Calu3 (cell line): ENCODE measurements around the gene IHH. TPM values are rescaled to one million over a fixed set of nuclear protein-coding genes. Genes with fewer than 3 reads are reported as not detected.

ENCODE experiments used
- BruUV-seq: library from RNA; stranded (reverse); fragments of 400-500 nt; replicated peaks from 2 replicates; lab custom pipeline; 2021; lab: Mats Ljungman, UMichigan
- CTCF ChIA-PET: fragments of 300-600 bp; sonication (Branson Sonifier 250); formaldehyde crosslinking; loops from one replicate; lab custom pipeline; 2022; ENCODE audit warnings: antibody characterized with exemption; lab: Charles Lee
- DNase-seq: peaks from one replicate; pipeline ENCODE4 v3.0.0; 2022
- H3K27ac Mint-ChIP-seq: one replicate; pipeline ENCODE4 v1.8.0; 2022; ENCODE audit warnings: mixed read lengths; ENCODE audit not compliant: unreplicated experiment
- H3K27me3 Mint-ChIP-seq: one replicate; pipeline ENCODE4 v1.8.0; 2022; ENCODE audit warnings: mixed read lengths; ENCODE audit not compliant: unreplicated experiment
- H3K36me3 Mint-ChIP-seq: one replicate; pipeline ENCODE4 v1.8.0; 2022; ENCODE audit warnings: mild to moderate bottlenecking, moderate library complexity, mixed read lengths; ENCODE audit not compliant: insufficient read depth, unreplicated experiment
- H3K4me1 Mint-ChIP-seq: one replicate; pipeline ENCODE4 v1.8.0; 2022; ENCODE audit warnings: mild to moderate bottlenecking, low read depth, mixed read lengths; ENCODE audit not compliant: unreplicated experiment
- H3K4me3 Mint-ChIP-seq: one replicate; pipeline ENCODE4 v1.8.0; 2022; ENCODE audit warnings: mild to moderate bottlenecking, low read depth, moderate library complexity, mixed read lengths; ENCODE audit not compliant: unreplicated experiment
- H3K9me3 Mint-ChIP-seq: one replicate; pipeline ENCODE4 v1.8.0; 2022; ENCODE audit warnings: low read depth, mixed read lengths; ENCODE audit not compliant: unreplicated experiment
- intact Hi-C: fragments of 100-400 bp; cut with micrococcal nuclease; formaldehyde crosslinking; loops from one replicate; pipeline ENCODE4 v1.10.0; 2022; ENCODE audit not compliant: unreplicated experiment
- total RNA-seq: library from RNA; stranded (reverse); gene quantifications from 2 replicates; pipeline ENCODE4 v1.2.3, GENCODE V29; 2022
- TF ChIP-seq, protein P1 (sequence below): fragments of 200-600 bp; IDR thresholded peaks from one replicate; pipeline ENCODE4 v1.8.0; 2022; ENCODE audit warnings: antibody characterized with exemption; ENCODE audit not compliant: unreplicated experiment

Gene IHH
- total RNA-seq, 1 experiment from 2014 or later = 9.0 TPM

DNA sequence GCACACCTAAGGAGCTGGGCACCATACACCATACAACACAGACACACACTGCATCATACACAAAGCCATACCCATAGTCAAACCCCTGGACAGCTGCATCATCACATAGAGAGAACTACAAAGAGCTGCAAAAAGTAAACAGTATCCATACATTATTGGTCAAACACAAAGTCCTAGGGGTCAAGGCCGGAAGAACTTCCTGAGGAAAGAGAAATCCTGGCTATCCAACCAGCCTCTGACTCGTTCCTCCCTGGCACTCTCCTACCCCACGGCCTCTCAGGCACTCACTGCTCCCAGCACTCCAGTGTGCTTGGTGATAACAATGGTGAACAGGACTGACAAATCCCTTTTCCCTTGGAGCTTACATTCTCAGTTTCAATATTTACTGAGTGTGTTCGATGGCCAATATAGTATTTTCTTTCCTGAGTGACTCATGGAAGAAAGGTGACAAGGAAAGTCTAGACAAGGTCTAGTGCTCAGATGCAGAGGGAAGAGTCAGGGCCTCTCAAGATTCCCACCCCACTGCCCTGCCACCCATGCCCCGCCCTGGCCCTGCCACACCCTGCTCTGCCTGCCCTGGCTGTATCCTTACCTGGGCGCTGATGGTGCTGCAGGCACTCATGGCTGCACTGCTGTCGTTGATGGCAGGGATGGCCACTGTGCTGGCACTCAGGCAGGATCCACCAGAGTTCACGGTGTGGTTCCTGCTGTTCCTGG is 22.8 kb downstream of the IHH start:
- Mint-ChIP-seq H3K4me1 (peaks cover 37% of the 10 kb centered on the region), H3K27me3 (no peaks in the 10 kb centered on the region), H3K36me3 (peaks cover 6% of the 10 kb centered on the region), H3K4me3 (peak overlapping the region; percentile 10), H3K9me3 (no peaks in the 10 kb centered on the region), H3K27ac (no peak overlapping the region)
- no TSS peak for BruUV-seq
- peak; percentile 60 for DNase-seq
- TF ChIP-seq, protein P1, sequence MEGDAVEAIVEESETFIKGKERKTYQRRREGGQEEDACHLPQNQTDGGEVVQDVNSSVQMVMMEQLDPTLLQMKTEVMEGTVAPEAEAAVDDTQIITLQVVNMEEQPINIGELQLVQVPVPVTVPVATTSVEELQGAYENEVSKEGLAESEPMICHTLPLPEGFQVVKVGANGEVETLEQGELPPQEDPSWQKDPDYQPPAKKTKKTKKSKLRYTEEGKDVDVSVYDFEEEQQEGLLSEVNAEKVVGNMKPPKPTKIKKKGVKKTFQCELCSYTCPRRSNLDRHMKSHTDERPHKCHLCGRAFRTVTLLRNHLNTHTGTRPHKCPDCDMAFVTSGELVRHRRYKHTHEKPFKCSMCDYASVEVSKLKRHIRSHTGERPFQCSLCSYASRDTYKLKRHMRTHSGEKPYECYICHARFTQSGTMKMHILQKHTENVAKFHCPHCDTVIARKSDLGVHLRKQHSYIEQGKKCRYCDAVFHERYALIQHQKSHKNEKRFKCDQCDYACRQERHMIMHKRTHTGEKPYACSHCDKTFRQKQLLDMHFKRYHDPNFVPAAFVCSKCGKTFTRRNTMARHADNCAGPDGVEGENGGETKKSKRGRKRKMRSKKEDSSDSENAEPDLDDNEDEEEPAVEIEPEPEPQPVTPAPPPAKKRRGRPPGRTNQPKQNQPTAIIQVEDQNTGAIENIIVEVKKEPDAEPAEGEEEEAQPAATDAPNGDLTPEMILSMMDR = no peak
- intact Hi-C loops = no loop called here
- CTCF ChIA-PET = interaction anchor here (0.6 to 2.2 kb wide), 6 partner anchors 9 to 461 kb away, joined by 3 to 19 read pairs (median 4); partner anchors contain the start of gene GMPPA

GRCh38 chr2:219035942-219036341 is 24.8 kb downstream of the IHH start:
- CTCF ChIA-PET = no interaction called here
- intact Hi-C loops = no loop called here
- Mint-ChIP-seq H3K4me3 (no peak overlapping the region), H3K4me1 (peaks cover 19% of the 10 kb centered on the region), H3K27ac (no peak overlapping the region), H3K27me3 (no peaks in the 10 kb centered on the region), H3K9me3 (no peaks in the 10 kb centered on the region), H3K36me3 (no peaks in the 10 kb centered on the region)
- TF ChIP-seq, protein P1 = no peak
- DNase-seq = no peak
- BruUV-seq = no TSS peak

GRCh38 chr2:219034823-219035222 is 25.9 kb downstream of the IHH start:
- no peaks in the 10 kb centered on the region for H3K9me3 Mint-ChIP-seq
- no peaks in the 10 kb centered on the region for H3K36me3 Mint-ChIP-seq
- H3K27ac Mint-ChIP-seq = no peak overlapping the region
- CTCF ChIA-PET = interaction anchor here (0.7 kb wide), 1 partner anchor 14 kb away, joined by 6 read pairs; no protein-coding TSS in a partner anchor
- intact Hi-C loops = no loop called here
- no peaks in the 10 kb centered on the region for H3K27me3 Mint-ChIP-seq
- BruUV-seq = no TSS peak
- DNase-seq = no peak
- TF ChIP-seq, protein P1 = no peak
- H3K4me1 Mint-ChIP-seq = peaks cover 19% of the 10 kb centered on the region
- H3K4me3 Mint-ChIP-seq = no peak overlapping the region

DNA sequence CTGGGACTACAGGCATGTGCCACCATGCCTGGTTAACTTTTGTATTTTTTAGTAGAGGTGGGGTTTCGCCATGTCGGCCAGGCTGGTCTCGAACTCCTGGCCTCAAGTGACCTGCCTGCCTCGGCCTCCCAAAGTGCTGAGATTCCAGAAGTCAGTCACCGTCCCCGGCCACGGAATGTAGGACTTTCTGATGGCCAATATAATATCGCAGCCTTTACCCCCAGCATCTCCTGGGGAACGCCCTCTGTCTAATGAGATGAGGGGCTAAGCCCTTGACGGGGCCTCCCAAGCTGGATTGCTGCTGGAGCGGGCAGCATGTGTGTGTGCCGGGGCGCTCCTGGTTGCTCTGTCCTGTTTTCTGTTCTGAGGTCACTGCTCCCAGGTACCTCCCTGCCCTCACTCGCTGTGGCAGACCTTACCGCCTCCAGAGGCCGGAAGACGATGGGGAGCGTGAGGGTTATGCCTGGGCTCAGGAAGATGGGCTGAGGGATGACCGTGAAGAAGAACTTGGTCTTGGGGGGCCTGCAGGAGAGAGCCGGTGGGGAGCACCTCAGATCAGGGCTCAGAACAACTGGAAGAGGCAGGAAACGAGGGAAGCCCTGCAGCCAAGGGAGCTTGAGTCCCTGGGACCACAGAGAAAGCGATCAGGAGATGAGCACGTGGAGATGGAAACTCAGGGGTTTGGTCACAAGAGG is 28.5 kb downstream of the IHH start:
- H3K36me3 Mint-ChIP-seq = no peaks in the 10 kb centered on the region
- no TSS peak for BruUV-seq
- TF ChIP-seq, protein P1 = no peak
- intact Hi-C loops = no loop called here
- H3K9me3 Mint-ChIP-seq = no peaks in the 10 kb centered on the region
- no peak for DNase-seq
- H3K27ac Mint-ChIP-seq = no peak overlapping the region
- H3K27me3 Mint-ChIP-seq = no peaks in the 10 kb centered on the region
- H3K4me1 Mint-ChIP-seq = peaks cover 3% of the 10 kb centered on the region
- H3K4me3 Mint-ChIP-seq = no peak overlapping the region
- CTCF ChIA-PET = interaction anchor here (0.5 kb wide), 1 partner anchor 11 kb away, joined by 8 read pairs; no protein-coding TSS in a partner anchor
